ENCODE measurements around the gene RAB5B. TPM values are rescaled to one million over a fixed set of nuclear protein-coding genes. Genes with fewer than 3 reads are reported as not detected.

The RAB5B gene
- total and polyA plus RNA-seq, 12 donors = 35.3 to 137 (median 115) TPM

GRCh38 chr12:55966408-55967281 lies 7.2 kb upstream of the RAB5B start, which contains the start of gene CDK2:
Gene CDK2 (plus strand): TSS chr12:55966830. CDS start chr12:55967009, 179 bp downstream.
- ATAC-seq (peak; percentile 95 to 99 (median 98)), DNase-seq (peak; percentile 95 to 96)
- TF ChIP-seq, protein P1, sequence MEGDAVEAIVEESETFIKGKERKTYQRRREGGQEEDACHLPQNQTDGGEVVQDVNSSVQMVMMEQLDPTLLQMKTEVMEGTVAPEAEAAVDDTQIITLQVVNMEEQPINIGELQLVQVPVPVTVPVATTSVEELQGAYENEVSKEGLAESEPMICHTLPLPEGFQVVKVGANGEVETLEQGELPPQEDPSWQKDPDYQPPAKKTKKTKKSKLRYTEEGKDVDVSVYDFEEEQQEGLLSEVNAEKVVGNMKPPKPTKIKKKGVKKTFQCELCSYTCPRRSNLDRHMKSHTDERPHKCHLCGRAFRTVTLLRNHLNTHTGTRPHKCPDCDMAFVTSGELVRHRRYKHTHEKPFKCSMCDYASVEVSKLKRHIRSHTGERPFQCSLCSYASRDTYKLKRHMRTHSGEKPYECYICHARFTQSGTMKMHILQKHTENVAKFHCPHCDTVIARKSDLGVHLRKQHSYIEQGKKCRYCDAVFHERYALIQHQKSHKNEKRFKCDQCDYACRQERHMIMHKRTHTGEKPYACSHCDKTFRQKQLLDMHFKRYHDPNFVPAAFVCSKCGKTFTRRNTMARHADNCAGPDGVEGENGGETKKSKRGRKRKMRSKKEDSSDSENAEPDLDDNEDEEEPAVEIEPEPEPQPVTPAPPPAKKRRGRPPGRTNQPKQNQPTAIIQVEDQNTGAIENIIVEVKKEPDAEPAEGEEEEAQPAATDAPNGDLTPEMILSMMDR (IDR thresholded peaks at IDR 0.05) = no peak
- Histone ChIP-seq H3K9me3 (no peaks in the 10 kb centered on the region), H3K4me3 (peak within 1 kb of the TSS; percentile 69 to 94 (median 81)), H3K27ac (peak within 1 kb of the TSS; percentile 32 to 91 (median 86)), H3K36me3 (peaks cover 0 to 33% (median 0%) of the 10 kb centered on the region in 9 donors), H3K4me1 (peaks cover 11 to 20% (median 15%) of the 10 kb centered on the region in 9 donors), H3K27me3 (no peaks in the 10 kb centered on the region)
- WGBS, 2 donors = 0 to 1% methylated on average over 45 of the region's 45 CpGs
- intact Hi-C loops (cut with DNase I) = no loop called here

- H3K4me1 ChIP-seq = peaks cover 12 to 30% (median 25%) of the 10 kb centered on the region in 9 donors
- TF ChIP-seq, protein P1 (IDR thresholded peaks at IDR 0.05) = no peak
- intact Hi-C loops (cut with DNase I) = no loop called here
Measured at GRCh38 chr12:55969356-55969755, 4.5 kb upstream of the RAB5B start.

DNA sequence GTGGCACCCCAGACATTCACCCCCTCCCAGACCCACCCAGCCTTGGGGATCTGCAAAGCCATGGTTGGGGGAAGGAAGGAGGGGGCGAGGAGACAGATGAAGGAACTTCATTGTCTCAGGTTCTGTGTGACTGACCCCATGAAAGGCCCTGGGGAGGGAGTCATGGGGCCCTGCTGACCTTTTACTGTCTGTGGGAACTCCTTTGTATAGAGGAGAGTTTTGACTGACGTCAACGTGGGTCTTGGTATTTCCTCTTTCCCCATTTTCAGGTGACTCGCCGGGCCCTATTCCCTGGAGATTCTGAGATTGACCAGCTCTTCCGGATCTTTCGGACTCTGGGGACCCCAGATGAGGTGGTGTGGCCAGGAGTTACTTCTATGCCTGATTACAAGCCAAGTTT lies 3.1 kb upstream of the RAB5B start:
- Histone ChIP-seq H3K4me3 (no peak overlapping the region), H3K27me3 (no peaks in the 10 kb centered on the region), H3K4me1 (peaks cover 12 to 41% (median 36%) of the 10 kb centered on the region in 9 donors), H3K27ac (no peak overlapping the region), H3K9me3 (no peaks in the 10 kb centered on the region), H3K36me3 (peaks cover 0 to 35% (median 0%) of the 10 kb centered on the region in 9 donors)
- intact Hi-C loops (cut with DNase I) = loop anchor here in 1 of 10 donors (5.0 kb wide), 1 partner anchor 43 kb away; the partner anchor contains the start of gene PYM1
- WGBS, 2 donors = 78 to 79% methylated on average over 7 of the region's 7 CpGs
- DNase-seq (no peak), ATAC-seq (no peak)
- TF ChIP-seq, protein P1 (IDR thresholded peaks at IDR 0.05) = no peak

More at GRCh38 chr12:55969356-55969755, 4.5 kb upstream of the RAB5B start:
- 85 to 89% methylated on average over 4 of the region's 4 CpGs for WGBS, 2 donors
- H3K4me3 ChIP-seq = no peak overlapping the region
- DNase-seq (no peak), ATAC-seq (no peak)
- H3K36me3 ChIP-seq = peaks cover 0 to 35% (median 0%) of the 10 kb centered on the region in 9 donors
- H3K27ac ChIP-seq = no peak overlapping the region
- H3K9me3 ChIP-seq = no peaks in the 10 kb centered on the region
- no peaks in the 10 kb centered on the region for H3K27me3 ChIP-seq

- ATAC-seq = no peak
Measured at GRCh38 chr12:55972042-55972441, 1.8 kb upstream of the RAB5B start.

More at GRCh38 chr12:55972042-55972441, 1.8 kb upstream of the RAB5B start:
- WGBS, 2 donors = 57 to 64% methylated on average over 3 of the region's 3 CpGs
- Histone ChIP-seq H3K4me1 (peaks cover 8 to 46% (median 41%) of the 10 kb centered on the region in 9 donors), H3K9me3 (no peaks in the 10 kb centered on the region), H3K36me3 (peaks cover 0 to 41% (median 0%) of the 10 kb centered on the region in 9 donors), H3K4me3 (peak overlapping the region in 2 of 10 donors; percentile 73 to 92), H3K27ac (peak overlapping the region in 8 of 10 donors; percentile 87 to 98 (median 94)), H3K27me3 (no peaks in the 10 kb centered on the region)
- TF ChIP-seq, protein P1 (IDR thresholded peaks at IDR 0.05) = no peak
- intact Hi-C loops (cut with DNase I) = loop anchor here in 2 of 10 donors (2.0 to 5.0 kb wide), 2 partner anchors 45 kb away; partner anchors contain the start of gene PYM1 (in 2 of the 2)
- DNase-seq = no peak
